Ishikawa (cell line): ENCODE measurements around the gene THYN1.

Source experiments
- CEBPB ChIP-seq: IDR thresholded peaks from 2 replicates; pipeline ENCODE4 v1.6.1; 2012
- CREB1 ChIP-seq: IDR thresholded peaks from 2 replicates; pipeline ENCODE4 v1.6.1; 2012; ENCODE audit warnings: low read depth
- EGR1 ChIP-seq: IDR thresholded peaks from 2 replicates; pipeline ENCODE4 v1.6.1; 2012
- EP300 ChIP-seq: IDR thresholded peaks from 2 replicates; pipeline ENCODE4 v1.6.1; 2012; ENCODE audit warnings: borderline replicate concordance
- FOXM1 ChIP-seq: IDR thresholded peaks from 2 replicates; pipeline ENCODE4 v1.6.1; 2012; ENCODE audit warnings: low read depth, borderline replicate concordance
- MAX ChIP-seq: IDR thresholded peaks from 2 replicates; pipeline ENCODE4 v1.6.1; 2012
- NFIC ChIP-seq: IDR thresholded peaks from 2 replicates; pipeline ENCODE4 v1.6.1; 2012
- RAD21 ChIP-seq: IDR thresholded peaks from 2 replicates; pipeline ENCODE4 v1.6.1; 2012; ENCODE audit warnings: low read depth
- REST ChIP-seq: IDR thresholded peaks from 2 replicates; pipeline ENCODE4 v1.6.1; 2012; ENCODE audit warnings: low read depth, mild to moderate bottlenecking
- TAF1 ChIP-seq: IDR thresholded peaks from 2 replicates; pipeline ENCODE4 v1.6.1; 2012; ENCODE audit warnings: low read depth, mild to moderate bottlenecking
- TCF12 ChIP-seq: IDR thresholded peaks from 2 replicates; pipeline ENCODE4 v1.6.1; 2012; ENCODE audit warnings: low read depth
- TEAD4 ChIP-seq: IDR thresholded peaks from 2 replicates; pipeline ENCODE4 v1.6.1; 2012
- USF1 ChIP-seq: IDR thresholded peaks from 2 replicates; pipeline ENCODE4 v1.6.1; 2012
- YY1 ChIP-seq: IDR thresholded peaks from 2 replicates; pipeline ENCODE4 v1.6.1; 2012; ENCODE audit warnings: low read depth
- ZBTB7A ChIP-seq: IDR thresholded peaks from 2 replicates; pipeline ENCODE4 v1.6.1; 2012; ENCODE audit warnings: low read depth

THYN1 gene

GRCh38 chr11:134202661-134203060 lies 50.5 kb downstream of the THYN1 start:
- no peak for TF ChIP-seq USF1
- TF ChIP-seq EP300 = no peak
- no peak for TF ChIP-seq YY1
- no peak for TF ChIP-seq FOXM1

- TF ChIP-seq USF1 (no peak), RAD21 (no peak), TCF12 (no peak), MAX (no peak), FOXM1 (no peak), NFIC (no peak), EGR1 (no peak)
Observed at GRCh38 chr11:134200688-134201087, 52.5 kb downstream of the THYN1 start.

- TF ChIP-seq MAX (no peak), YY1 (no peak), NFIC (no peak), CEBPB (no peak), CREB1 (no peak), FOXM1 (no peak), RAD21 (no peak), REST (no peak), EGR1 (no peak), TAF1 (no peak), EP300 (no peak), TCF12 (no peak), TEAD4 (no peak), ZBTB7A (no peak), USF1 (no peak)
Observed at GRCh38 chr11:134199531-134199930, 53.6 kb downstream of the THYN1 start.
